GM18505 (cell line): ENCODE data around the gene APBA2.

ENCODE experiments used
- ATAC-seq: cut with Tn5 transposase; IDR thresholded peaks from one replicate; pipeline ENCODE4 v1.9.1; 2021; ENCODE audit not compliant: unreplicated experiment
- POLR2A ChIP-seq: IDR thresholded peaks from 4 replicates; pipeline ENCODE4 v1.6.1; 2011; ENCODE audit warnings: borderline replicate concordance; ENCODE audit not compliant: insufficient read depth, insufficient read length; ENCODE audit errors: extremely low read depth

The APBA2 gene

GRCh38 chr15:29029651-29030195 lies 143.9 kb downstream of the APBA2 start:
- TF ChIP-seq POLR2A, result no peak
- no peak for ATAC-seq

- TF ChIP-seq POLR2A, result no peak
- no peak for ATAC-seq
Measured at GRCh38 chr15:29031502-29032228, 145.9 kb downstream of the APBA2 start.

- no peak for TF ChIP-seq POLR2A
- ATAC-seq, result no peak
Measured at GRCh38 chr15:29032229-29032625, 146.5 kb downstream of the APBA2 start.

GRCh38 chr15:29032751-29033150 lies 147.0 kb downstream of the APBA2 start:
- TF ChIP-seq POLR2A, result no peak
- ATAC-seq, result no peak

GRCh38 chr15:29034151-29034550 lies 148.4 kb downstream of the APBA2 start:
- ATAC-seq, result no peak
- no peak for TF ChIP-seq POLR2A

- TF ChIP-seq POLR2A, result no peak
- ATAC-seq, result no peak
Measured at GRCh38 chr15:29034593-29035335, 149.0 kb downstream of the APBA2 start.

- ATAC-seq, result no peak
- TF ChIP-seq POLR2A, result no peak
Measured at GRCh38 chr15:29035336-29036285, 149.8 kb downstream of the APBA2 start.

- TF ChIP-seq POLR2A, result no peak
- ATAC-seq, result no peak
Measured at GRCh38 chr15:29037997-29038705, 152.4 kb downstream of the APBA2 start.

- no peak for TF ChIP-seq POLR2A
- no peak for ATAC-seq
Measured at GRCh38 chr15:29039466-29040369, 153.9 kb downstream of the APBA2 start.

- TF ChIP-seq POLR2A, result no peak
Measured at GRCh38 chr15:29040370-29040751, 154.6 kb downstream of the APBA2 start.

GRCh38 chr15:29043736-29044502 lies 158.1 kb downstream of the APBA2 start:
- no peak for ATAC-seq
- TF ChIP-seq POLR2A, result no peak

More at GRCh38 chr15:29040370-29040751, 154.6 kb downstream of the APBA2 start:
- no peak for ATAC-seq
